ENCODE data around the gene ZNF774.
"Not testable (repeated sequence)": the region's sequence is repeated elsewhere in the genome, so short reads cannot be mapped to it uniquely, and the experiment has no call there.

Gene ZNF774

DNA sequence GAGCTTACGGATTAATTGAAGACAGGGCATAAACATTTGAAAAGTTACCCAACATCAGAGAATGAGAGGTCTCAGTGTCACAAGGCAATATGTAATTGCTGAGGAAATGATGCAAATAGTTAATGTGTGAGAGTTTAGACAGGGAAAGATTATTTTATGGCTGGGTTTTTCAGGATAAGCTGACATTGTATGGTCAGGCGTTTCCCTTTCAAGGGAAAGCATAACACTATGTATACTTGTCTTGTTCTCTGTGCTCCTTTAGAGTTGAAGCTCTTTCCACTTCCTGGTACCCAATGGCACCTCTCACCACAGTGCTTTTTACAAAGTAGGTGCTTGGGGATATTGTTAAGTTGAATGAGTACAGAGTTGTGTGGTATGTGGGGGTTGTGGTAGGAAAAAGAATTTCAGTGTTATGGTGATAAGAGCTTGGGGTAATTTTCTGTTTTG, 55.8 kb downstream of the ZNF774 start:
- Histone ChIP-seq H2BK15ac (ENCODE audit: low read length) (no peak overlapping the region), H3K4me1 (ENCODE audit: control insufficient read depth in 2 of 2, insufficient read depth in 1 of 2, low read depth in 1 of 2, low read length in 2 of 2) (peaks cover 0 to 4% of the 10 kb centered on the region in 2 donors), H4K8ac (ENCODE audit: low read depth, low read length) (no peak overlapping the region), H3K4ac (ENCODE audit: low read length) (no peak overlapping the region), H3K23ac (ENCODE audit: low read depth, low read length, poor library complexity) (no peak overlapping the region), H3K79me1 (ENCODE audit: low read depth, low read length) (no peaks in the 10 kb centered on the region), H3K4me2 (ENCODE audit: insufficient read depth, low read length, poor library complexity, severe bottlenecking) (no peak overlapping the region), H2BK12ac (ENCODE audit: low read length) (no peak overlapping the region), H3K9me3 (replicated peaks in 1 of 2; ENCODE audit: control insufficient read depth in 2 of 2, insufficient read depth in 1 of 2, low read depth in 1 of 2, low read length in 2 of 2) (peaks cover 0 to 3% of the 10 kb centered on the region in 2 donors), H3K27ac (replicated peaks; ENCODE audit: low read length) (no peak overlapping the region), H3K4me3 (ENCODE audit: low read length in 2 of 2) (no peak overlapping the region), H2AK5ac (ENCODE audit: low read depth, low read length) (no peak overlapping the region), H2AFZ (ENCODE audit: low read length) (no peak overlapping the region), H2BK120ac (ENCODE audit: low read depth, low read length) (no peak overlapping the region), H3K18ac (ENCODE audit: low read length) (no peak overlapping the region), H3K27me3 (ENCODE audit: control insufficient read depth in 3 of 3, insufficient read depth in 3 of 3, low read depth in 1 of 3, low read length in 3 of 3) (no peaks in the 10 kb centered on the region), H3K14ac (ENCODE audit: low read length) (no peak overlapping the region), H2BK5ac (ENCODE audit: low read length) (no peak overlapping the region), H3K9ac (ENCODE audit: low read depth, low read length, poor library complexity) (no peak overlapping the region), H3K36me3 (replicated peaks in 1 of 2; ENCODE audit: control insufficient read depth in 2 of 2, insufficient read depth in 2 of 2, low read length in 2 of 2) (no peaks in the 10 kb centered on the region), H4K91ac (ENCODE audit: low read depth, low read length, poor library complexity) (no peak overlapping the region)
- DNase-seq (ENCODE audit: low spot score) = no peak
- no CpG with 5 or more reads among the region's 2 CpGs for WGBS, 2 donors (ENCODE audit: extremely low coverage in 2 of 2, insufficient read length in 2 of 2, insufficient replicate concordance in 1 of 2)

DNA sequence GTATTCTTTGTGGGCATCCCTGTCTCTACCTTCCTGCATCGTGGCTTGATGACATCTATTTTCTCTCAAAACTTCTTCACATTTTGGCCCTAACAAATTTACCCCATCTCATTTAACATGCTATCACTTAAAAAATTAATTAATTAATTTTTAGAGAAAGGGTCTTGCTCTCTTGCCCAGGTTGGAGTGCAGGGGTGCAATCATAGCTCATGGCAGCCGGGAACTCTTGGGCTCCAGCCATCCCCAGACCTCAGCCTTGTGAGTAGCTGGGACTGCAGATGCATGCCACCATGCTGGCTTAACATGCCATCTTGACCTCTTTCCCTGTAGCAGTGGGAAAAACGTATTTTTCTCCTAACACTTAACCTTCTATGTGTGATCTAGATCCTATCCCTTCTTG, 56.6 kb downstream of the ZNF774 start:
- H3K23ac ChIP-seq (ENCODE audit: low read depth, low read length, poor library complexity) = no peak overlapping the region
- no peak overlapping the region for H2BK15ac ChIP-seq (ENCODE audit: low read length)
- H2AFZ ChIP-seq (ENCODE audit: low read length) = no peak overlapping the region
- no peaks in the 10 kb centered on the region for H3K27me3 ChIP-seq (ENCODE audit: control insufficient read depth in 3 of 3, insufficient read depth in 3 of 3, low read depth in 1 of 3, low read length in 3 of 3)
- no CpG with 5 or more reads among the region's 3 CpGs for WGBS, 2 donors (ENCODE audit: extremely low coverage in 2 of 2, insufficient read length in 2 of 2, insufficient replicate concordance in 1 of 2)
- H3K4me3 ChIP-seq (ENCODE audit: low read length in 2 of 2) = no peak overlapping the region
- no peak overlapping the region for H2BK12ac ChIP-seq (ENCODE audit: low read length)
- no peak overlapping the region for H2BK5ac ChIP-seq (ENCODE audit: low read length)
- H2AK5ac ChIP-seq (ENCODE audit: low read depth, low read length) = no peak overlapping the region
- no peak overlapping the region for H3K4ac ChIP-seq (ENCODE audit: low read length)
- no peak overlapping the region for H3K4me2 ChIP-seq (ENCODE audit: insufficient read depth, low read length, poor library complexity, severe bottlenecking)
- no peak overlapping the region for H2BK120ac ChIP-seq (ENCODE audit: low read depth, low read length)
- H3K36me3 ChIP-seq (replicated peaks in 1 of 2; ENCODE audit: control insufficient read depth in 2 of 2, insufficient read depth in 2 of 2, low read length in 2 of 2) = no peaks in the 10 kb centered on the region
- no peaks in the 10 kb centered on the region for H3K79me1 ChIP-seq (ENCODE audit: low read depth, low read length)
- H3K27ac ChIP-seq (replicated peaks; ENCODE audit: low read length) = no peak overlapping the region
- H3K14ac ChIP-seq (ENCODE audit: low read length) = no peak overlapping the region
- no peak overlapping the region for H3K9ac ChIP-seq (ENCODE audit: low read depth, low read length, poor library complexity)
- H3K9me3 ChIP-seq (replicated peaks in 1 of 2; ENCODE audit: control insufficient read depth in 2 of 2, insufficient read depth in 1 of 2, low read depth in 1 of 2, low read length in 2 of 2) = peaks cover 0 to 3% of the 10 kb centered on the region in 2 donors
- peaks cover 0 to 4% of the 10 kb centered on the region in 2 donors for H3K4me1 ChIP-seq (ENCODE audit: control insufficient read depth in 2 of 2, insufficient read depth in 1 of 2, low read depth in 1 of 2, low read length in 2 of 2)
- no peak overlapping the region for H4K8ac ChIP-seq (ENCODE audit: low read depth, low read length)
- H4K91ac ChIP-seq (ENCODE audit: low read depth, low read length, poor library complexity) = no peak overlapping the region
- no peak overlapping the region for H3K18ac ChIP-seq (ENCODE audit: low read length)
- no peak for DNase-seq (ENCODE audit: low spot score)

DNA sequence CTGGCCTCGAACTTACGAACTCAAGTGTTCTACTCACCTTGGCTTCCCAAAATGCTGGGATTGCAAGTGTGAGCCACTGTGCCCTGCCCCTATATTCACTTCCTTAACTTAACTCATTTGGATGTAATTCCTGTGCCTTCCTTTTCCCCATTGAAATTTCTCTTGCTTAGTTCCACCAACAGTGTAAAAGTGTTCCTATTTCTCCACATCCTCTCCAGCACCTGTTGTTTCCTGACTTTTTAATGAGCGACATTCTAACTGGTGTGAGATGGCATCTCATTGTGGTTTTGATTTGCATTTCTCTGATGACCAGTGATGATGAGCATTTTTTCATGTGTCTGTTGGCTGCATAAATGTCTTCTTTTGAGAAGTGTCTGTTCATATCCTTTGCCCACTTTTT, 57.5 kb downstream of the ZNF774 start:
- H3K9me3 ChIP-seq (replicated peaks in 1 of 2; ENCODE audit: control insufficient read depth in 2 of 2, insufficient read depth in 1 of 2, low read depth in 1 of 2, low read length in 2 of 2); H3K36me3 ChIP-seq (replicated peaks in 1 of 2; ENCODE audit: control insufficient read depth in 2 of 2, insufficient read depth in 2 of 2, low read length in 2 of 2); H4K8ac ChIP-seq (ENCODE audit: low read depth, low read length); H2BK12ac ChIP-seq (ENCODE audit: low read length); DNase-seq (ENCODE audit: low spot score); H3K4me3 ChIP-seq (ENCODE audit: low read length in 2 of 2); H3K27me3 ChIP-seq (ENCODE audit: control insufficient read depth in 3 of 3, insufficient read depth in 3 of 3, low read depth in 1 of 3, low read length in 3 of 3); H2AFZ ChIP-seq (ENCODE audit: low read length); H3K18ac ChIP-seq (ENCODE audit: low read length); H2BK15ac ChIP-seq (ENCODE audit: low read length); H4K91ac ChIP-seq (ENCODE audit: low read depth, low read length, poor library complexity); H3K9ac ChIP-seq (ENCODE audit: low read depth, low read length, poor library complexity); H3K14ac ChIP-seq (ENCODE audit: low read length); H3K4me1 ChIP-seq (ENCODE audit: control insufficient read depth in 2 of 2, insufficient read depth in 1 of 2, low read depth in 1 of 2, low read length in 2 of 2); H2BK120ac ChIP-seq (ENCODE audit: low read depth, low read length); H3K27ac ChIP-seq (replicated peaks; ENCODE audit: low read length); H2BK5ac ChIP-seq (ENCODE audit: low read length); H3K4me2 ChIP-seq (ENCODE audit: insufficient read depth, low read length, poor library complexity, severe bottlenecking); H3K4ac ChIP-seq (ENCODE audit: low read length); H3K23ac ChIP-seq (ENCODE audit: low read depth, low read length, poor library complexity); H2AK5ac ChIP-seq (ENCODE audit: low read depth, low read length); H3K79me1 ChIP-seq (ENCODE audit: low read depth, low read length): not testable (repeated sequence)
- no CpG with 5 or more reads among the region's 3 CpGs for WGBS, 2 donors (ENCODE audit: extremely low coverage in 2 of 2, insufficient read length in 2 of 2, insufficient replicate concordance in 1 of 2)

DNA sequence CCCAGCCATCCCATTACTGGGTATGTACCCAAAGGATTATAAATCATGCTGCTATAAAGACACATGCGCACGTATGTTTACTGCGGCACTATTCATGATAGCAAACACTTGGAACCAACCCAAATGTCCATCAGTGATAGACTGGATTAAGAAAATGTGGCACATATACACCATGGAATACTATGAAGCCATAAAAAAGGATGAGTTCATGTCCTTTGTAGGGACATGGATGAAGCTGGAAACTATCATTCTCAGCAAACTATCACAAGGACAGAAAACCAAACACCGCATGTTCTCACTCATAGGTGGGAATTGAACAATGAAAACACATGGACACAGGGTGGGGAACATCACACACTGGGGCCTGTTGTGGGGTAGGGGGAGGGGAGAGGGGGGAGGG, 58.2 kb downstream of the ZNF774 start:
- H3K4me2 ChIP-seq (ENCODE audit: insufficient read depth, low read length, poor library complexity, severe bottlenecking); H2BK120ac ChIP-seq (ENCODE audit: low read depth, low read length); DNase-seq (ENCODE audit: low spot score); H3K23ac ChIP-seq (ENCODE audit: low read depth, low read length, poor library complexity); H3K4ac ChIP-seq (ENCODE audit: low read length); H2AFZ ChIP-seq (ENCODE audit: low read length); H3K79me1 ChIP-seq (ENCODE audit: low read depth, low read length); H3K4me1 ChIP-seq (ENCODE audit: control insufficient read depth in 2 of 2, insufficient read depth in 1 of 2, low read depth in 1 of 2, low read length in 2 of 2); H3K18ac ChIP-seq (ENCODE audit: low read length); H2BK5ac ChIP-seq (ENCODE audit: low read length); H3K9ac ChIP-seq (ENCODE audit: low read depth, low read length, poor library complexity); H2BK15ac ChIP-seq (ENCODE audit: low read length); H4K8ac ChIP-seq (ENCODE audit: low read depth, low read length); H4K91ac ChIP-seq (ENCODE audit: low read depth, low read length, poor library complexity); H3K27me3 ChIP-seq (ENCODE audit: control insufficient read depth in 3 of 3, insufficient read depth in 3 of 3, low read depth in 1 of 3, low read length in 3 of 3); H3K36me3 ChIP-seq (replicated peaks in 1 of 2; ENCODE audit: control insufficient read depth in 2 of 2, insufficient read depth in 2 of 2, low read length in 2 of 2); H2BK12ac ChIP-seq (ENCODE audit: low read length); H3K27ac ChIP-seq (replicated peaks; ENCODE audit: low read length); H3K4me3 ChIP-seq (ENCODE audit: low read length in 2 of 2); H3K14ac ChIP-seq (ENCODE audit: low read length); H2AK5ac ChIP-seq (ENCODE audit: low read depth, low read length); H3K9me3 ChIP-seq (replicated peaks in 1 of 2; ENCODE audit: control insufficient read depth in 2 of 2, insufficient read depth in 1 of 2, low read depth in 1 of 2, low read length in 2 of 2): not testable (repeated sequence)
- no CpG with 5 or more reads among the region's 4 CpGs for WGBS, 2 donors (ENCODE audit: extremely low coverage in 2 of 2, insufficient read length in 2 of 2, insufficient replicate concordance in 1 of 2)
